Right kidney (tissue), 9 donors: ENCODE data around the gene STING1.
"Not testable (repeated sequence)": the region's sequence is repeated elsewhere in the genome, so short reads cannot be mapped to it uniquely, and the experiment has no call there.

Source experiments
- DNase-seq: peaks from one replicate; pipeline ENCODE4 v3.0.0-alpha.2; 2016
- long read RNA-seq, 8 donors: transcript quantifications; one replicate each; lab custom pipeline, GENCODE V29; 2026

Gene STING1
- long read RNA-seq, donor 1, partial matches to known transcripts: 0 of 5 reads
- long read RNA-seq, donor 1, other reads (novel, unspliced or antisense): 0 of 5 reads
- long read RNA-seq, donor 2, partial matches to known transcripts: 0 of 3 reads
- long read RNA-seq, donor 2, other reads (novel, unspliced or antisense): 0 of 3 reads
- long read RNA-seq, donor 3, partial matches to known transcripts: 0 of 2 reads
- long read RNA-seq, donor 3, other reads (novel, unspliced or antisense): 0 of 2 reads
- long read RNA-seq, donor 4, partial matches to known transcripts: 0 of 5 reads
- long read RNA-seq, donor 4, other reads (novel, unspliced or antisense): 0 of 5 reads
- long read RNA-seq, donor 5, transcript TMEM173-201 (8 exons, 1,771 nt): major isoform, 8 of 8 reads
- long read RNA-seq, donor 5, partial matches to known transcripts: 0 of 8 reads
- long read RNA-seq, donor 5, other reads (novel, unspliced or antisense): 0 of 8 reads
- long read RNA-seq, donor 6, transcript TMEM173-201 (8 exons, 1,771 nt): major isoform, 5 of 9 reads
- long read RNA-seq, donor 6, partial matches to known transcripts: 0 of 9 reads
- long read RNA-seq, donor 6, other reads (novel, unspliced or antisense): 0 of 9 reads
- long read RNA-seq, donor 7, partial matches to known transcripts: 0 of 8 reads
- long read RNA-seq, donor 7, other reads (novel, unspliced or antisense): 0 of 8 reads
- long read RNA-seq, donor 8, partial matches to known transcripts: 0 of 4 reads
- long read RNA-seq, donor 8, other reads (novel, unspliced or antisense): 0 of 4 reads

DNA sequence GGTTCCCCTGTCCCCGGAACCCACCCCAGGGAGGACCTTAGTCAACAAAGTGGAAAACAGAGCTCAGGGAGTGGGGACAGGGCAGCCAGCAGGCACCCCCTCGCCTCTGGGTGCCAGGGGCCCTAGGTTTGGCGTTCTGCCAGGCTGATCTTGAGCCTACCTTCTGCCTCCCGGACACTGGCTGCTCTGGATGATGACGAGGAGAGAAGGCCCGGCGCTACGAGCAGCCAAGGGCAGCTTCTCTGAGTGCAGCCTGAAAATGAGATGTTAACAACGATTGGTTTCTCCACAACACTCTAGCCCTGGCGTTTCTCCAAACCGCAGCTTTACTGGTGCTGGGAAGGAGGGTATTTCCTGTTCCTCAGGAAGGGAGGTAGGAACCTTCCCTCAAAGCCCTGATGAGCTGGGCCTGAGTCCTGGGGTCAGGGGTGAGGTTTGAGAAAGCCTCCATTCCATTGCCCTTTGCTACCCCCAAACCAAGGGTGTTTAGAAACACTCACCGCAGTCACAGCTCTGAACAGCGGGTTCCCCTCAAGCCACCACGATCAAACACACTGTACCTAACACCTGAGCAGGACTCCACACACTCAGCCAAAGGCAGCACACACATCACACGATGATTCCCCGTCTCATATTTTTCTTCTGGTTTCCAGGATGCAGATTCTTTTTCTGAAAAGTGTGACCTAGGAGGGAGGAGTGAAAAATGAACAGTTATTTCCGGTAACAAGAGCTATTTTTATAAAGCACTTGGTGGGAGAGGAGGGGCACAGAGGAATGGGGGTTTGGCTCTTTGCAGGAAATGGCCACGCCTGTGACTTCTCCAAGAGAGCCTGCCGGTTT, at the start of gene STING1:
Gene STING1 (minus strand): TSS at position 709 of the 840 bp plus-strand sequence. CDS start 1,054 bp downstream, outside the sequence.
- DNase-seq: peak; percentile 66

DNA sequence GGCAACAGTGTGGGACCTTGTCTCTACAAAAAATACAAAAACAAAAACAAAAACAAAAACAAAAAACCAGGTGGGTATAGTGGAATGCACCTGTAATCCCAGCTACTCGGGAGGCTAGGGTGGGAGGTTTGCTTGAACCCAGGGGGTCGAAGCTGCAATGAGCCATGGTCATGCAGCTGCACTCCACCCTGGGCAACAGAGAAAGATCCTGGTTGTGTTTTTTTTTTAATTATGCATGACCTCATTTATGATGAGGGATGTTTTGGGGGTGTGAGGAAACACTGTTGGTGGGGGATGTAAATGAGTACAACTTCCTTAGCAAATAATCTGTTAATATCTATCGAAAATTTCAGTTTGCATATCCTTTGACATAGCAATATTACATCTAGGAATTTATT, 49.2 kb upstream of the STING1 start:
- no peak for DNase-seq

- not testable (repeated sequence) for DNase-seq
Observed at GRCh38 chr5:139530079-139530478, 47.5 kb upstream of the STING1 start.

GRCh38 chr5:139528695-139529094, 46.1 kb upstream of the STING1 start:
- DNase-seq: not testable (repeated sequence)

DNA sequence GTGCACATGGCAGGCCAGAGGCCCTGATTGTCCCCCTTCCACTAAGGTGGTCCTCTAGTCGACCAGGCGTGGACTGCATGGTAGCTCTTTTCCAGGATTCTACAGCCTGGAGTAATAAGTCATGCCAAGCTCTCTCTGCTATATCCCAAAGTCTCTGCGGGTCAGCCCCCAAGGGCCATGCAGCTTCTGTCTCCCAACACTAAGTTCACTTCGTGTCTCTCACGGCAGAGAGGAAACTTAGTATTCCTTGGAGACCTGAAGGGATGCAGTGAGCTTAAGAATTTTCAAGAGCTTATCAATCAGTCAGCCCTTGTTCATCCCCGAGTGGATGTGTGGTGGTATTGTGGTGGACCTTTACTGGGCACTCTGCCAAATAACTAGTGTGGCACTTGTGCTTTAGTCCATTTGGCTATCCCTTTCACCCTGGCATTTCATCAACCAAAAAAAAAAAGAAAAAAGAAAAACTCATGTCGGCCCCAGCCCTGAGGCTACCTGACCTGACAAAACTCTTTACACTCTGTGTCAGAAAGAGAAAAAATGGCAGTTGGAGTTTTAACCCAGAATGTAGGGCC, 45.4 kb upstream of the STING1 start:
- not testable (repeated sequence) for DNase-seq

GRCh38 chr5:139527090-139527470, 44.5 kb upstream of the STING1 start:
- DNase-seq: not testable (repeated sequence)

DNA sequence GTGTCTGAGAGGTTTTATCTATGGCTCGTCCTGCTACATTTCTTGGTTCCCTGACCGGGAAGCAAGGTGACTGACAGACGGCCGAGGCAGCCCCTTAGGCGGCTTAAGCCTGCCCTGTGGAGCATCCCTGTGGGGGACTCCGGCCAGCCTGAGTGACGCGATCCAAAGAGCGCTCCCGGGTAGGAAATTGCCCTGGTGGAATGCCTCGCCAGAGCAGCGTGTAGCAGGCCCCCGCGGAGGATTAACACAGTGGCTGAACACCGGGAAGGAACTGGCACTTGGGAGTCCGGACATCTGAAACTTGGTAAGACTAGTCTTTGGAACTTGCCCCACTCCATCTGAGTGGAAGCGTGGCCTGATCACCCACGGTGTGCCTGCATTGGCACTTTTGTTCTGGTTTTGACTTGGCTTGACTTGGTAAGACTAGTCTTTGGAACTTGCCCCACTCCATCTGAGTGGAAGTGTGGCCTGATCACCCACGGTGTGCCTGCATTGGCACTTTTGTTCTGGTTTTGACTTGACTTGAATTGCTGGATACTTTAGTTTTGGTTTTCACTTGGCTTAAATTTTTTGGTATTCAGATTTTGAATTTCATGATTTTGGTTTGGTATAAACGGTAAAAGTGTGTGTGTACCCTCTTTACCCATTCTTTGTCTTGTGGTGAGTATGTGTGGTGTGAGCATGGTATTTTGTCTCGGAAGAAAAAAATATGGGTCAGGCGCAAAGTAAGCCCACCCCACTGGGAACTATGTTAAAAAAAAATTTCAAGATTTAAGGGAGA, 43.9 kb upstream of the STING1 start:
- DNase-seq: not testable (repeated sequence)

DNA sequence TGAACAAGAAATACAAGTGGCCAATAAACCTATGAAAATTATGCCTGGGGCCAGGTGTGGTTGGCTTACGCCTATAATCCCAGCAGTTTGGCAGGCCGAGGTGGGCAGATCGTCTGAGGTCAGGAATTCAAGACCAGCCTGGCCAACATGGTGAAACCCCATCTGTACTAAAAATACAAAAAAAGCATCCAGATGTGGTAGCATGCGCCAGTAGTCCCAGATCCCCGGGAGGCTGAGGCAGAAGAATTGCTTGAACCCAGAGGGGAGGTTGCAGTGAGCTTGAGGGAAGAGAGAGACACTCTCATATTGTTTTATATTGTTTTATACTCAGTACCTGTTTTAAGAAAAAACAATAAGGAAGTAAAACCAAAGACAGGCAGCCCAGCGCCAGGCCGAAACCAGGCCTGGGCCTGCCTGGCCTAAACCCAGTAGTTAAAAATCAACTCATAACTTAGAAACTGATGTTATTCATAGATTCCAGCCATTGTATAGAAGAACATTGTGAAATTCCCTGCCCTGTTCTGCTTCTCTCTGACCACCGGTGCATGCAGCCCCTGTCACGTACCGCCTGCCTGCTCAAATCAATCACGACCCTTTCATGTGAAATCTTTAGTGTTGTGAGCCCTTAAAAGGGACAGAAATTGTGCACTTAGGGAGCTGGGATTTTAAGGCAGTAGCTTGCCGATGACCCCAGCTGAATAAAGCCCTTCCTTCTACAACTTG, 43.2 kb upstream of the STING1 start:
- not testable (repeated sequence) for DNase-seq

DNA sequence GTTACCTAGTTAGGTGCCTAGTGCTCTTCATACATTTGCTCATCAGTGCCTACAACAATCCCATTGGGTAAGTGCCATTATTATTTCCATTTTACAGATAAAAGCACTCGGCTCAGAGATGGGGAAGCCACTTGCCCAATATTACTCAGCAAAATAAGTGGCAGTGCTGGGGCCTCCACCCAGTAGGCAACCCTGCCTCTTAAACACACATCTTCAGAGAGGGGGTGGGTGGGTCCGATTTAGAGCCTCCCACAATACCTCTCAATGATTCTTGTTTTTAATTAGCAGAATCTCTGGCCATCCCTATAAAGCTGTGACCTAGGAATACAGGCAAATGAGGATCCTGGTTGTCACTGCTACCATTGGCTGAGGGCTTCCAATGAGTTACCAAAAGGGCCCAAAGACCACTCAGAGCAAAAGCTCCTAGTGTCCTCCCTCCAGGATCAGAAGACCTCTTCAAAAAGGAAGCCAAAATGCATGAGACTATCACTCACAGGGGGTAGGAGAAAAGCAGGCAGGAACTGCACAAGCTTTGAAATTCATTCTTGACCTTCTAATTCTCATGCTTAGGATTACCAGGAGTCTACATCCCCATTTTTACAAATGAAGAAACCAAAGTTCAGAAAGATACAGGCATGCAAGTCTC, 42.5 kb upstream of the STING1 start:
- DNase-seq: no peak

GRCh38 chr5:139524446-139524845, 41.9 kb upstream of the STING1 start:
- DNase-seq: no peak

DNA sequence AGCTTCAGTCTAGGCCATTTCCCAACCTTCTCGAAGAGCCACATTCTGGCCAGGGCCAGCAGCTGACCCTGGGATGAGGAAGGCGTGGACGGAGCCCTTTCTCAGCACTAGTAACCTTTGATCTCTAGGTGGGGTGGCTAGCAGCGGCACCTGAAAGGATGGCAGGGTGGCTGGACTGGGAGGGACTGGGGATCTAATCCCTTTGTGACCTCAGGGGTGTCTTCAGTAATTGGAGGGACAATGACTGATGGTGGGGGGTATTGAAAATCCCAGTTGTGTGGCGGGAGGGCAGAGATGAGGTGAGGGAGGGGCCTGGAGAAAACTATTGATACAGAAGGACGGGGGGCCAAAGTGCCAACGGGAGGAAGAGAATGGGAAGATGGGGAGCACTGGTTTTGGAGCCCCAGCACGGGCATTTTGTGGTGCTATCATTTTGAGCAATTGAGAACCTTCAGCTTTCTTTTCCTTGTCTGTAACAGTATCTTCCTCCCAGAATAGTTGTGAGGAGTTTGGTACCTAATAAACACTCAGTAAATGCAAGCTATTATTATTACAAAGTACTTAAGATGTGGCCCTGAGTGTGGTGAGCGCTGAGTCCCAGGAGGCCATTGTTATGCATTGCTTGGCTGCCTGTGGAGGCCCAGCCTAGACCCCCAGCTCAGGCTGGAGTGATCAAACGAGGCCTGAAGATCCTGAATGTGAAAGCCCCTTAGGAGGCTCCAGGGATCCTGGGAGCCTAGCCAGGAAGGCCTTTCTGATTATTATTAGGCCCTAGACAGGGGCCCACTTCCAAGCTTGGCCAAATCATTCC, 41.3 kb upstream of the STING1 start:
- no peak for DNase-seq

- DNase-seq: peak; percentile 99
Observed at GRCh38 chr5:139517683-139518564, 35.4 kb upstream of the STING1 start.

GRCh38 chr5:139514486-139514856, 31.9 kb upstream of the STING1 start:
- DNase-seq: no peak

- no peak for DNase-seq
Observed at GRCh38 chr5:139513852-139514485, 31.4 kb upstream of the STING1 start.

- DNase-seq: not testable (repeated sequence)
Observed at GRCh38 chr5:139513434-139513833, 30.9 kb upstream of the STING1 start.

DNA sequence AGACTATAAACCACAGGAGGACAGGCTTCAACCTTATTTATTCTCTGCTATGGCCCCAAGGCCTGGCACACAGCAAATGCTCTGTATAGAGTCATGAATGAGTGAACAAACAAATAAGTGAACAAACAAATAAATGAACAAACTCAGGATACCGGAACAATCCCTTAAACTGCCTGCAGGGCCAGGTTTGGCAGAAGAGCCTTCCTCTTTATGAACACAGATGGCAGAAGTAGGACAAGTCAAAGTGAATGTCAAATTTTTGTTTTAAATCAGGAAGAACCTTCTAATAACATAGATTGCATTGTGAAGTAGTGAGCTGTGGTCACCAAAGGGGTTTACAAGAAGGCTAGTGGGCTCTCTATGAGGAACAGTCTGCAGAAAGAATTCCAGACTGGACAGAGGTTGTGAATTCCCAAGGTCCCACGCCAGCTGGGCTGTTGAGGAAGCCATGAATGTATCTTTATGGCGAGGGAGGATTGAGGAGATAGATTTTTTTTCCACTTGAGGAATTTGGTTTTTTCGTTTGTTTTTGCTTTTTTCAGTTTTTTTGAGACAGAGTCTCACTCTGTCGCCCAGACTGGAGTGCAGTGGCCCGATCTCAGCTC, 30.3 kb upstream of the STING1 start:
- DNase-seq: no peak

- not testable (repeated sequence) for DNase-seq
Observed at GRCh38 chr5:139504722-139505121, 22.2 kb upstream of the STING1 start.
